Left lung (tissue), 10 donors: ENCODE data around the gene MUTYH. TPM values are rescaled to one million over a fixed set of nuclear protein-coding genes. Genes with fewer than 3 reads are reported as not detected.
A peak's percentile ranks its signal among the peaks of the same experiment; 100 is the strongest.

Experiments
- ATAC-seq: fragments of 200-7000 bp; cut with Tn5 transposase; one replicate; pipeline ENCODE4 v1.9.1; 2020; ENCODE audit warnings: moderate library complexity
- DNase-seq, 4 donors: peaks; one replicate each; pipeline ENCODE4 v3.0.0-alpha.2; 2013 to 2020
- H3K27ac ChIP-seq, 2 donors: fragments of 200-600 bp; sonication (generic) in 1 of 2; one replicate each; pipeline versions ENCODE4 v1.5.0 to v1.8.0; 2020 to 2021
- H3K27me3 ChIP-seq, 2 donors: fragments of 200-600 bp; sonication (generic) in 1 of 2; one replicate each; pipeline versions ENCODE4 v1.5.0 to v1.8.0; 2020 to 2021
- H3K36me3 ChIP-seq, 2 donors: fragments of 200-600 bp; sonication (generic) in 1 of 2; one replicate each; pipeline versions ENCODE4 v1.5.0 to v1.8.0; 2020 to 2021
- H3K4me1 ChIP-seq, 2 donors: fragments of 200-600 bp; one replicate each; pipeline ENCODE4 v1.8.0; 2021
- H3K4me3 ChIP-seq, 2 donors: fragments of 200-600 bp; sonication (generic) in 1 of 2; one replicate each; pipeline versions ENCODE4 v1.5.0 to v1.8.0; 2020 to 2021; ENCODE audit warnings: mild to moderate bottlenecking in 1 of 2
- H3K9me3 ChIP-seq, 2 donors: fragments of 200-600 bp; sonication (generic) in 1 of 2; one replicate each; pipeline versions ENCODE4 v1.5.0 to v1.8.0; 2020 to 2021
- intact Hi-C, 2 donors: fragments of 100-400 bp; cut with DNase I; formaldehyde crosslinking; loops; one replicate each; pipeline versions ENCODE4 v1.11.2 to v1.14.2; 2022
- polyA plus RNA-seq, 6 donors: library from polyadenylated mRNA; unstranded; fragments of 120-200 nt; gene quantifications; one replicate each; pipeline ENCODE4 v1.2.1, GENCODE V29; 2013; ENCODE audit not compliant: insufficient read length in 6 of 6
- total RNA-seq, 2 donors: library from RNA; stranded (reverse); fragmentation: NEBNext Ultra II Directional; extraction: Animal tissue kit (Norgen Biotek cat#: 25700); gene quantifications; one replicate each; pipeline ENCODE4 v1.2.1, GENCODE V29; 2021
- TF ChIP-seq, protein P1 (sequence below), 2 donors: fragments of 200-600 bp; sonication (generic) in 1 of 2; IDR thresholded peaks; one replicate each; pipeline versions ENCODE4 v1.5.0 to v1.8.0; 2021; ENCODE audit warnings: antibody characterized with exemption in 2 of 2
- donor health status: DM: no; HTN: yes; CAD: no.
- donor health status: DM: no; HTN: no; CAD: no.

The MUTYH gene
- total and polyA plus RNA-seq, 8 donors, result 15.4 to 33.6 (median 27.7) TPM

DNA sequence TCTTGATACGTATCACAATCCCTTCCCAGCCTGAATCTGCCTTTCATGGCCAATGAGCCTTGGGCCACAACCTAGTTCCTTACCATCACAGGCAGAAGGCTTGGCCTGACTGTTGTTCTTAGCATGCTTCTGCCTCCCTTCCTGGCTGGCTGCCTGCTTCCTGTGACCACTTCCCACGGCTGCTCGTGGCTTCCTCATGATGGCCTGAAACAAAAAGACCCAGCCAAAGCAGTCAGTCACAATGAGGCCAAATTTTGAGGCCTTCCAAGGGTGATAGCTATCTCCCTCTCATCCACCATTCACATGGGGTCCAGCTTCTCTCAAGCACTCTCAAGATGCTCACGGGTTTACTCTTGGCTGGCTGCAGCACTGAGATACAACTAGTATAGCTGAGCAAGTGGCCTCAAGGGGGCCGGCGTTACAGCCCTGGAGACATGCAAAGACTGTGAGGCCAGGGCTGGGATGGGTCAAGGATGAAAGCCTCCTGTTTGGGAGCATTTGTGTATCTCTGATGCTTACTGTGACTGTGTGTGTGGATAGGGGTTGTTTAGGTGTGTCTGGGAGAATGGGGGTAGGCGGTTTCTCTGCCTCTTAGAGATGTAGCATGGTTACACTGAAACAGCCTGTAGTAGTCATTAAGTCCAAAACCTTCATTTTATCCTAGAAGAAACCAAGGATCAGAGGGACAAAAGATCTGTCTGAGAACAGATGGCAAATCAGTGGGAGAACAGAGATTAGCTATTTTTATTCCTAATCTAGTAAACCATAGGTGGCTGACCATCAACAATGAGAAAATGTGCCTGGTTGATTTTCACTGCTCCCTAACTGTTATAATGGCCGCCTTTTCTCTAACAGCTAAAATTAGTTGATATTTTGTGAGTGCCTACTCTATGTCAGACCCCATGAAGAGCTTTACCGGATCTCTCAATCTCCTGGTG lies 5.7 kb downstream of the MUTYH start:
- TF ChIP-seq, protein P1, sequence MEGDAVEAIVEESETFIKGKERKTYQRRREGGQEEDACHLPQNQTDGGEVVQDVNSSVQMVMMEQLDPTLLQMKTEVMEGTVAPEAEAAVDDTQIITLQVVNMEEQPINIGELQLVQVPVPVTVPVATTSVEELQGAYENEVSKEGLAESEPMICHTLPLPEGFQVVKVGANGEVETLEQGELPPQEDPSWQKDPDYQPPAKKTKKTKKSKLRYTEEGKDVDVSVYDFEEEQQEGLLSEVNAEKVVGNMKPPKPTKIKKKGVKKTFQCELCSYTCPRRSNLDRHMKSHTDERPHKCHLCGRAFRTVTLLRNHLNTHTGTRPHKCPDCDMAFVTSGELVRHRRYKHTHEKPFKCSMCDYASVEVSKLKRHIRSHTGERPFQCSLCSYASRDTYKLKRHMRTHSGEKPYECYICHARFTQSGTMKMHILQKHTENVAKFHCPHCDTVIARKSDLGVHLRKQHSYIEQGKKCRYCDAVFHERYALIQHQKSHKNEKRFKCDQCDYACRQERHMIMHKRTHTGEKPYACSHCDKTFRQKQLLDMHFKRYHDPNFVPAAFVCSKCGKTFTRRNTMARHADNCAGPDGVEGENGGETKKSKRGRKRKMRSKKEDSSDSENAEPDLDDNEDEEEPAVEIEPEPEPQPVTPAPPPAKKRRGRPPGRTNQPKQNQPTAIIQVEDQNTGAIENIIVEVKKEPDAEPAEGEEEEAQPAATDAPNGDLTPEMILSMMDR (IDR thresholded peaks at IDR 0.05), result no peak
- Histone ChIP-seq H3K27me3 (no peaks in the 10 kb centered on the region), H3K4me3 (no peak overlapping the region), H3K36me3 (peaks cover 0 to 49% of the 10 kb centered on the region in 2 donors), H3K27ac (no peak overlapping the region), H3K4me1 (peaks cover 0 to 16% of the 10 kb centered on the region in 2 donors), H3K9me3 (no peaks in the 10 kb centered on the region)
- intact Hi-C loops, result no loop called here
- ATAC-seq (peak; percentile 20), DNase-seq (no peak)

DNA sequence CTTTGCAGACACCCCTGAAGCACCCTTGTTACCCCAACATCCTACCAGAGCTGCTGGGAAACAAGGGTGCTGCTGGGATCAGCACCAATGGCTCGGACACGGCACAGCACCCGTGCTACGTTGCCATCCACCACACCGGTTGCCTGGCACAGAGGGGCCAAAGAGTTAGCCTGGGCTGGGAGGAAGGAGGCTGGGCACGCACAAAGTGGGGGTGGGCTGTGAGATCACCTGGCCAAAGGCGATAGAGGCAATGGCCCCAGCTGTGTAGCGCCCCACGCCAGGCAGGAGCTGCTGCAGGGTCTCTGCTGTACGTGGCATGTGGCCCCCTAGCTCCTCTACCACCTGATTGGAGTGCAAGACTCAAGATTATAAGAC lies 7.9 kb downstream of the MUTYH start:
- H3K4me3 ChIP-seq, result no peak overlapping the region
- ATAC-seq, result no peak
- peaks cover 2 to 13% of the 10 kb centered on the region in 2 donors for H3K4me1 ChIP-seq
- peaks cover 0 to 4% of the 10 kb centered on the region in 2 donors for H3K27me3 ChIP-seq
- H3K36me3 ChIP-seq, result peaks cover 0 to 57% of the 10 kb centered on the region in 2 donors
- intact Hi-C loops, result no loop called here
- no peaks in the 10 kb centered on the region for H3K9me3 ChIP-seq
- TF ChIP-seq, protein P1 (IDR thresholded peaks at IDR 0.05), result no peak
- no peak overlapping the region for H3K27ac ChIP-seq
- no peak for DNase-seq

DNA sequence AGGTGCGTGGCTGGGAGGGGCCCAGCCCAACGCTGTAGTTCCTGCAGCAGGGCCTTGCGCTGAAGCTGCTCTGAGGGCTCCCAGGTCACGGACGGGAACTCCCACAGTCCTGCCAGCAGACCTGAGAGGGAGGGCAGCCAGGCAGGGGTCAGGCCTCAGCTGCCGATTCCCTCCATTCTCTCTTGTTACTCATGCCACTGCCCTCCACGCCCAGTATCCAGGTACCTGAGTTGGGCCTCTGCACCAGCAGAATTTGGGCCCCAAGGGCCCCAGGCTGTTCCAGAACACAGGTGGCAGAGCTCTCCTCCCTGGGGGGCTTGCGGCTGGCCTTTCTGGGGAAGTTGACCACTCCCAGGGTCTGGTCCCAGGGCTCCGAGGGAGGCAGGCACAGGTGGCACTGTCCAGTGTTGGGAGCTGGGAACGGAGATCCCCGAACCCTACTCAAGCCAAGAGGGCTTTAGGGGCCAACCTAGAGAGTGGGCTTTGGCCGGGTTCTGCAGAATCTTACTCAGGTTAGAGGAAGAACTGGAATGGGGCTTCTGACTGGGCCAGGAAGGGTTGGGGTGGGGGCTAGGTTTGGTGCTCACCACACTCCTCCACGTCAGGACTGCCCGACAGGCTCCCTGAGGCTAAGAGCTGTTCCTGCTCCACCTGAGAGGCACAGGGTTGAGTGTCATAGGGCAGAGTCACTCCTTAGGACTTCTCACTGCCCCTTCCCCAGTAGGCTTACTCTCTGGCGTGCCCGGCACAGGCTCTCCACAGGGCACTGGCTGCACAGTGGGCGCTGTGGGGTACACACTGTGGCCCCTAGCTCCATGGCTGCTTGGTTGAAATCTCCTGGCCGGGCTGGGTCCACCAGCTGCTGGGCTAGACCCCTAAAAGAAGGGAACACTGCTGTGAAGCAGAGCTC lies 8.5 kb downstream of the MUTYH start:
- no peak for DNase-seq
- no peaks in the 10 kb centered on the region for H3K9me3 ChIP-seq
- H3K36me3 ChIP-seq, result peaks cover 0 to 57% of the 10 kb centered on the region in 2 donors
- TF ChIP-seq, protein P1 (IDR thresholded peaks at IDR 0.05), result no peak
- H3K4me1 ChIP-seq, result peaks cover 9 to 19% of the 10 kb centered on the region in 2 donors
- intact Hi-C loops, result no loop called here
- peaks cover 0 to 11% of the 10 kb centered on the region in 2 donors for H3K27me3 ChIP-seq
- ATAC-seq, result no peak
- no peak overlapping the region for H3K4me3 ChIP-seq
- H3K27ac ChIP-seq, result no peak overlapping the region

DNA sequence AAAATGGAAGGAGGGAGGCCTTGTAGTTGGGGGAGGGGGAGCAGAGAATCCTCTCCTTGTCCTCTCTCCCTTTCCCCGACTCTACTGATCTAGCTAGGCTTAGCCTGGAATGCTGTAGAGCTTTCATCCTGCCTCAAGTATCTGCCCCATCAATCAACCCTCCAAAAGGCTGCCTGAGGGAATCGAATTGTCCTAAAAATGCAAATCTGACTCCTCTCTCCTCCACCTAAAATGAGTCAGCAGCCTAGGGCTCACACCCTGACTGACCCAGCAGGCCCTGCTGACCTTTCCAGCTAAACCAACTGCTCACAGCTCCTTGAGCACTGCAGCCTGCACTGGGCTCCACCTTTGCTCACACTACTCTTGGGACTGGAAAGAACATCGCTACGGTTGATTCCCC lies 10.8 kb downstream of the MUTYH start:
- Histone ChIP-seq H3K36me3 (peaks cover 0 to 56% of the 10 kb centered on the region in 2 donors), H3K9me3 (no peaks in the 10 kb centered on the region), H3K27ac (no peak overlapping the region), H3K4me1 (peaks cover 9 to 18% of the 10 kb centered on the region in 2 donors), H3K4me3 (no peak overlapping the region), H3K27me3 (peaks cover 0 to 11% of the 10 kb centered on the region in 2 donors)
- TF ChIP-seq, protein P1 (IDR thresholded peaks at IDR 0.05), result no peak
- DNase-seq (no peak), ATAC-seq (no peak)
- intact Hi-C loops, result no loop called here
